Measurements from ENCODE around the gene ZCCHC14.

Gene ZCCHC14

DNA sequence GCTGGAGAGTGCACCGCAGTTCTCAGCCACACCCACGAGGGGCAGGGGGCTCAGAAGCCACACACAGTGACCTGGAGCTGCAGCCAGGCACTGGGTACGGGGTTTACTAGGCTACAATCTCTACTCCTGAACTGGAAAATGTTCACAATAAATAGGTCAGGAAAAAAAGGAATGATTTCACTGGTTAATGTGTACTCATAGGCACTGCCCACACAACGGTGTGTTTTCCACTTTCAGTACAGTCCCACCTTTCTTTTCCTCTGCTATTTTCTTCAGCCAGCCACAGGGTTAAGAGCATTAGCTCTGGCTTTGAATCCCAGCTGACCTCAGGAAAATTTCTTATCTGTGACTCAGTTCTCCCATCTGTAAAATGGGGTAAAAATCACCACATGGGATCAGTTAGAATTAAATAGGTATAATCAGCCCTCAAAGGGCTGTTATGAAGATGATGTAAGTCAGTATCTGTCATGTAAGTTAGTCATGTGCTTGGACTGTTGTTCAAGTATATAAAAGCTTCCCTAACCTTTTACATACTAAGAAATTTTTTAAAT, 35.7 kb downstream of the ZCCHC14 start:
- peak; percentile 77 for DNase-seq

DNA sequence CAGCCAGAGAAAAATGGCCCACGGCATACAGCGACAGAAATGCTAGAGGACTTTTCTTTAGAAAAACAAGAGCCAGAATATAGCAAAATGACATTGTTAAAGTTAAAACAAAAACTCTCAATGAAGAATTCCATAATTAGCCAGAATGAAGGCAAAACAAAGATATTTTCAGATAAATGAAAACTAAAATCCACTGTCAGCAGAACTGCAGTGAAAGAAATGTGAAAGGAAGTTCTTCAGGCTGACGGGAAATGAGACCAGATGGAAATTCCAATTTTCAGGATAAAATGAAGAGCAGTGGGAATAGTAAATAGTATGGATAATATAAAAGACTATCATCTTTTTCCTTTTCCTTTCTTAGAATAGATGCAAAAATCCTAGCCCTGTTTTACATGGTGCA, 38.4 kb downstream of the ZCCHC14 start:
- DNase-seq, result no peak

DNA sequence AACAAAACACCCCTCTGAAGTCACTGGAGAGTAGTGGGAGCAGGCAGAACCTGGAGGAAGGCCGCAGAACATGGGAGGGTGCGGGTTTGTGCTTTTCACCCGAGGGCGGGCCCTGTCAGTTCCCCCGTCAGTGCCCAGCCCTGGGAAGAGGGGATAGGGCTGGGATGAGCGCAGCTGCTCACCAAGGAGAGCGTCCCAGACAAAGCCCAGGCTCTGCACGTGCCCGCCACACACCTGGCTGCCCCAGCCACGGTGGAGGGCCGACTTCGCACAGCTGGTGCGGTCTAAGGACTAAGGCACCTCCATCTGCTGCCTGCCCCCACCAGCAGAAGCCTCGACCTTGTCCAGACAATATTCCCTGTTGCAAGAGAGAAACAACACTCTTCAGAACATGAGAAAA, 39.5 kb downstream of the ZCCHC14 start:
- no peak for DNase-seq

DNA sequence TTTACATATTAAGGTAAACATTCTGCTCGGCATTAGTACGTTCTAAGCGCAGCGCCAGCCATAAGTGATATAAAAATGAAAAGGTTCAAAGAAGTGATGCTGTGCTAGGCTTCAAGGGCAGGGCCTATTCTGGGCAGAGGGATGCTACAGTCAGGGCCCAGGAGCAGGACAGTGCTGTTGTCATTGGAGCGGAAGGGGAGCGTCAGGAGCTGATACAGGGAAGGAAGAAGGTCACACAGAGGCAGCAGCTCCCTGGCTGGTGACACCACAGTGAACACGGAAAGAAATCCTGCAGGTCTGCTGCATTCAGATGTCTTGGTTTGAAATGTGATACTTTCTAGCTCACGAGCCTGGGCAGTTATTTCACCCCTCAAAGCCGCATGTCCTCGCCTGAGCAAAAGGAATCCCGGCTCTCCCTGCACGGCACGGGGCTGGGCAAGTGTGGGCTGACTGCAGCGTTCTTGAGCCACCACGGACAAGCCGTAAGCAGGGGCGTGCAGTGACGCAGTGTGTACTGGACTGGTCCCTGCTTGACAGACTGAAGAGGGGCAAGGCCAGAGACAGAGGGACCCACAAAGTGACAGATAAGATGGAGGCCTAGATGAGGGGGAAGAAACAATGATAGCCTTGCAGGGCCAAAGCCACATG, 41.1 kb downstream of the ZCCHC14 start:
- DNase-seq, result no peak

DNA sequence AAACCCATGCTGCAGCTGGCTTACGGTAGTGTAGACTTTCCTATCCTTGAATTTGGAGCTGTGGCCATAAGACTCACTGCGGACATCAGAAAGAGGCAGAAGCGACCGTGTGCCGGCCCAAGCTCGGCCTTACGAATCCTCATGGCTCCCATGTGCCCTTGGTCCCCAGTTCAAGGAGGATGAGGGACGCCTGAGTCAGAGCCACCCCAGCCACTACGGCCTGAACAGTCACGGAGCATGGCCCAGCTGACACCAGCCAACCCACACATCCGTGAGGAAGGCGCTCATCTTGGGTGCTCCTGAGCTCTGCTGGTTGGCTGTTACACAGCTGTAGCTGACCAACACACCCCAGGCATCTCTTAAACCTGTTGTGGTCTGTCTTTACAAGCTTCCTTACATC, 44.0 kb downstream of the ZCCHC14 start:
- DNase-seq, result no peak

DNA sequence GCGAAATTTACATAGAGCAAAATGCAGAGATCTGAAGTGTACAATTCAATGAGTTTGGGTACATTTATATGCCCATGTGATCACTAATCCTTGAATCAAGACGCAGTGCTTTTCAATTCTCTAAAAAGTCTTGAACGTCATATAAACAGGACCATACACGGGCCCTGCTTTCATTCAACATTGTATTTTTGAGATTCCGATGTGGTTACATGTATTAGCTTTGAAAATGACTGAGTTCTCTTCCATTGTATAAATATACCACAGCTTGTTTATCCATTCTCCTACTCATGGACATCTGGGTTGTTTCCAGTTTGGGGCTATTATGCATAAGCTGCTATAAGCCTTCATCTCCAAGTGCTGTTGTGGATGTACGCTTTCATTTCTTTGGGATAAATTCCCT, 45.5 kb downstream of the ZCCHC14 start:
- DNase-seq, result peak; percentile 78

DNA sequence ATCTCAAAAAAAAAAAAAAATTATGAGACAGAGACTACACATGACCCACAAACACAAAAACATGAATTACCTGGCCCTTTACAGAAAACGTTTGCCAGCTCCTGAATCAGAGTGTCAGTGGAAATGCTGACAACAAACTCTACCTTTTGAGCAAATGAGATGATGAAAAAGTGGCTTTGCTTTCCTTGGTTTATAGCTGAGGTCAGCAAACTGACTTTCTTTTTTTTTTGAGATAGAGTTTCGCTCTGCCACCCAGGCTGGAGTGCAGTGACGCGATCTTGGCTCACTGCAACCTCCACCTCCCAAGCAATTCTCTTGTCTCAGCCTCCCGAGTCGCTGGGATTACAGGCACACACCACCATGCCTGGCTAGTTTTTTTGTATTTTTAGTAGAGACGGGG, 46.3 kb downstream of the ZCCHC14 start:
- DNase-seq, result no peak

DNA sequence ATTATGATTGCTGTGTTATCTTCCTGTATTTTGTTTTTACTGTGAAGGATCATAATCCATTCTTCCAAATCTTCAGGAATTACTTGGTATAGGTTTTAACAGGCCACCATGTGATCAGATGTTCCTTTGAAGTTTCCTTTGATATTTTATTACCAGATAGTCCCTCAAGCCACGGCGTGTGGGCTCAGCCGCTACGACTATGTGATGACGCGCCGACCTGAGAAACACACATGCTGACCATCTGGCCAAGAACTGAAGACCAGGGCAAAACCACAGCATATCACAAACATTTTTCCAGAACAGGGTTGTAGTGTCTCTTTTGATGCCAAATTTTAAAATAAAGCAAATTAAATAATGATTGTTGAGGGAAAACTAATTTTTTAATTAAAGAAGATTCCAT, 47.3 kb downstream of the ZCCHC14 start:
- peak; percentile 82 for DNase-seq

DNA sequence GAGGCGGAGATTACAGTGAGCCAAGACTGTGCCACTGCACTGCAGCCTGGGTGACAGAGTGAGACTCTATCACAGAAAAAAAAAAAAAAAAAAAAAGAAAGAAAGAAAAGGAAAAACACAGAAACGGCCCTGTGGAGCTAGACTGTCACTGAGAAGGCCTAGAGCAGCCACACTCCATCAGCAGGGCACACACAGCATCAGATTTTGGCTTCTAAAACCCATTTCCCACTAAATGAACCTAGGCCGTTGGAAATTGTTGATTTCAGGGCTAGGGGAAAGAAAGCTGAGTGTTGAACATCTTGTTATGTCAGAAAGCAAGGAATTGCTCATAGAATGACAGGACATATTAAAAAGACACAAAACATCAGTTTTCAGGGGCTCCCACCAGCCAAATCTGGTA, 48.9 kb downstream of the ZCCHC14 start:
- no peak for DNase-seq

DNA sequence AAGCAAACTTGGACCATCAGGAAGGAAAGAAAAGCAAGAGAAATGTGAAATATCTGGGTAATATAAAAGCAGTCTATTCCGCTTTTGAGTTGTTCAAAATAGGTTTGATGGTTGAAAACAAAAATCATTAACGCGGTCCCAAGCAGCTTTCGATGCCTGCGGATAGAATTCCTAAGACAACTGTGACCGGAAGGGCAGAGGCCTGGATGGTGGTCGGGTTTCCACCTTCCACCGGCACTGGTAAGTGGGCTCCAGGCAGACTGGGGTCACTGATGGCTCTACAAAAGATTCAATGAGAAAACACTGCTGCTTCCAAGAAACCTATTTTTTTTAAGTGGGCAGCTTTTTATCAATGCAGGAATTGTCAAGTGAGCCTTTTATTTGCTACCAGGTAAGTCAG, 49.8 kb downstream of the ZCCHC14 start:
- no peak for DNase-seq

DNA sequence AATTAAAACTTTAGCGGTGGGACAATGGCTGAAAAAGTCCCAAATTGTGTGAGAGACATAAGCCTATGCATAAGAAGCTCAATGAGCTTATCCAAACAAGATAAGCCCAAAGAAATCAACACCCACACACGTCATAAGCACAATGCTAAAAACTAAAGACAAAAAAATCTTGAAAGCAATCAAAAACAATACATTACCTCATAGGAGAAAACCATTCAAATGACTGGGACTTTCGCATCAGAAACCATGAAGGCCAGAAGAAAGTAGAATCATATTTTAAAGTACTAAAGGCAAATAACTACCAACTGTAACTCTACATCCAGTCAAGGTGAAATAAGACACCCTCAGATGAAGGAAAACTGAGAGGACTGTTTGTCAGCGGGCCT, 50.2 kb downstream of the ZCCHC14 start:
- no peak for DNase-seq

DNA sequence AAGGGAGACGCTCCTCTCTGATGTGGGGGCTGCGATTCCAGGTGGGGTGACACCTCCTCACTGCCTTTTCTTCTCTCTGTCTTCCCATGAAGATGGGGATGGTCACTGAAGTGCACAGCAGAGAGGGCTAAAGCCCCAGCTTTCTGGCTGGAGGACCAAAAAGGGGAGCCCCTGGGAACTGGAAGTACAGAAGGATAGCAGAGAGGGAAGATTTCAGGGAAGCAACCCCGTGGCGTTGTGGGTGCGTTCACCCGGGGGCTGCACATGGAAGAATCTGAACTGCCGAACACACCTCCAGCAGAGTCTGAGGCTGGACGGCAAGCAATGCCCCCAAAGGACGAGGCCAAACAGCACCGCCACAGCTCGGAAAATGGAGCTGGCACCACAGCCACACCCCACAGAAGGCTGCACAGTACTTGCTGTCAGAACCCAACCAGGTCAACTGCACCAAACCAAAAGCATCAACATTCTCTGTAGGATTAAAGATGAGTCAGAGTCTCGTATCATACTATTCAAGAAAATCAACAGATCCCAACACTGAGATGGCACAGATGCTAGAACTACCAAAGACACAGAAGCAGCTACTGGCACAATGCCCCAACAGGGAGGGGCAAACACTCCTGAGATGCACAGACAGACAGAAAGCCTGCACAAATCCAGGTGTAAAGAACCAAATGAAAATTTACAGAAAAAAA, 50.8 kb downstream of the ZCCHC14 start:
- DNase-seq, result no peak

DNA sequence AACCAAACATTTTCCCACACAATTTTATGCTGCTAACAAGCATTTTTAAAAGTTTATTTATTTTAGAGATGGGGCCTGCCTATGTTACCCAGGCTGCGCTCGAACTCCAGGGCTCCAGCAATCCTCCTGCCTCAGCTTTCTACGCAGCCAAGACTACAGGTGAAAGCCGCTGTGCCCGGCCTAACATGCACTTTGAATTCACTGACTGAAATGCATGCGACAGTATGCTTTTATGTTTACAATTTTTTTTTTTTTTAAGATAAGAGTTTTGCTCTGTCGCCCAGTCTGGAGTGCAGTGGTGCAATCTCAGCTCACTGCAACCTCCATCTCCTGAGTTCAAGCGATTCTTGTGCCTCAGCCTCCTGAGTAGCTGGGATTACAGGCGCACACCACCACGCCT, 52.9 kb downstream of the ZCCHC14 start:
- no peak for DNase-seq

DNA sequence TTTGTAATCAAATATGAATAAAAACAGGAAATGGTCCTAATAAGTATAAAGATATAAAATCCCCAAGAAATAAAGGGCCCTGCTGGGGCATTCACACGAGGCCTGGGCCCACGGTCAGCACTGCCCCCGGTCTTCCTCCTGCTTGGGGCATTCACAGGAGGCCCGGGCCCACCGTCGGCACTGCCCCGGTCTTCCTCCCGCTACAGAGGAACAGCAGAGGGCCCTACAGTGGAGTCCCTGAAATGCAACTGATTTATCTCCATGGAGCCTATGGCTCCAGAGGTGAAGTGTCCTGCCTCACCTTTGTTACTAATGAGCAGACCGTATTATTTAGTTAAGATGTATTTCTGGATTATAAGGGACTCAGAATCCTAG, 54.2 kb downstream of the ZCCHC14 start:
- DNase-seq, result no peak

DNA sequence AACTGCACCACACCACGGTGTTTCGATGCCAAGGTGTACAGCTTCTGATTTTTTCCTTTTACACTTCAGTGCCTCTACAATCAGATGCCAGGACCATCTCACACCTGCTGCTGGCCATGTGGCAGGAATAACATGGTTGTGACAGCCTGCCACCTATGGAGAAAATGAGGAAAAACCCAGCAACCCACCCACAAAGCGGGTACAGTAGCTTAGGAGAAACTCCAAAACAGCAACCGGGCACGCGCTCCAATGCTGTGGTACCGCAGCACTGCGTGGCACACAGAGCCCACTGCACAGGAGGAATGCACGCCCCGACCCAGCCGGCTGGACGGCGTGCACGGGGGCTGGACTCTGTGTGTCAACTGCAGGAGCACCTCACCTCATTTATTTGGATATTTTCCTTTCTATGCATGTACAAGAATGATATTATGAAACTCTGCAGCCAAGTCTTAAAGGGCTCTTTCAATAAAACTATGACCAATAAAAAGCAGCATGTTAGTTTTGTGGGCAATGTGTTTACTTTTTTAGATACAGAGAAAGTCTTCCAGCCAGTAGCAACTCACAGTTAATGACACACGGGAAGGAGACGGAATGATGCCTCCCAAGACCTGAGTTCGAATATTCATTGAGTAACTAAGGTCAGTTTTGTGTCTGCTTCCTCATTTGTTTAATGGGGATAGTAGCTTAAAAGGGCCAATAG, 54.8 kb downstream of the ZCCHC14 start:
- no peak for DNase-seq

DNA sequence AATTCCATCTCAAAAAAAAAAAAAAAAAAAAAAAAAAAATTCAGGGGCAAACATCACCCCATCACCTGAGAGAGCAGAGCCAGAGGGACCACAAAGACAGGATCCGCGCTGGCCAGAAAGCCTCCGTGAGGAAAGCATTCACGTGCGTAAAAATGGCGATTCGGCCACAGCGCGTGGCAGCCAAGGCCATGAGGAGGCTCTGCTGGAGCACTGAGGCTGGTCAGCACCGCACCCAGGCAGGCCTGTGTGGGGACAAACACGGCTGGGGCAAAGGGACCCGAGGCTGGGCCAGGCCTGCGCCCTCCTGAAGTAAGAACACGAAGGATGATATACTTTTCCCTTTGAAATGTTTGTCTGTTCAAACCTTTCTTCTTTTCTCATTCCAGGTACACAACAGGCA, 55.5 kb downstream of the ZCCHC14 start:
- DNase-seq, result no peak

DNA sequence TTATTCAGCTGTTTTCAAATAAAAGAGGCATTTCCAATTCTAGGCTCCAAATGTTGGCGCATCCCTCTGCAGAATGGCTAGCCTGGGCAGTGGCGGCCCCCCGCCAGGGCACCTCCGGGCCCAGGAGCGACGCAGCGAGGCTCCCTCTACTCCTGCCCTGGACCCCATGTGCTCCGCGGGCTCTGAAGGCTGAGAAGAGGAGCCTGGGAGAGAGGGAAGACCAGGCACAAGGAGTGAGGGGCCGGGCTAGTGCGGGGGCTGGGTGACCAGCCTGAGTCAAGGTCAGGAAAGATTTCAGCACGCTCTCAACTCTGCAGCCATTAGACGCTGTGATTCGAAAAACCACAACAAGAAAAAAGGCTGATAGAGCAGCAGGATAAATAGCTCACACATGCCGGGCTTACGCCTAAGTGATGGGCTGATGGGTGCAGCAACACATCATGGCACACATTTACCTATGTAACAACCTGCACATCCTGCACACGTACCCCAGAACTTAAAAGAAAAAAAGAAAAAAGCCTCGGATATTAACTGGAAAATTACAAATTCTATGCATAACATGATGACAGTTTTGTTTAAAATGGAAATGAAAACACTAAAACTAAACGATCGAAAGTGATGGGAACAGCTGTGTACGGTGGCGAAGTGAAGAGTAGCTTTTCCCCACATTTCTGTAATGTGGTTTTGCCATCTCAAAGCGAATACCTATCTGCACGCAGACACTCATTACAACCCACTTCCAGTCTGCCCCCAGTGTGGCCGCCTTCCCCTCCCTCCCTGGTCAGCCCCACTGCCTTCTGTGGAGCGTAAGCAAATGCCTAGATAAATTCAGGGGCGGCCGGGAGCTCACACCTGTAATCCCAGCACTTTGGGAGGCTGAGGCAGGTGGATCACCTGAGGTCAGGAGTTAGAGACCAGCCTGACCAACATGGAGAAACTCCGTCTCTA, 56.3 kb downstream of the ZCCHC14 start:
- peak; percentile 46 for DNase-seq

DNA sequence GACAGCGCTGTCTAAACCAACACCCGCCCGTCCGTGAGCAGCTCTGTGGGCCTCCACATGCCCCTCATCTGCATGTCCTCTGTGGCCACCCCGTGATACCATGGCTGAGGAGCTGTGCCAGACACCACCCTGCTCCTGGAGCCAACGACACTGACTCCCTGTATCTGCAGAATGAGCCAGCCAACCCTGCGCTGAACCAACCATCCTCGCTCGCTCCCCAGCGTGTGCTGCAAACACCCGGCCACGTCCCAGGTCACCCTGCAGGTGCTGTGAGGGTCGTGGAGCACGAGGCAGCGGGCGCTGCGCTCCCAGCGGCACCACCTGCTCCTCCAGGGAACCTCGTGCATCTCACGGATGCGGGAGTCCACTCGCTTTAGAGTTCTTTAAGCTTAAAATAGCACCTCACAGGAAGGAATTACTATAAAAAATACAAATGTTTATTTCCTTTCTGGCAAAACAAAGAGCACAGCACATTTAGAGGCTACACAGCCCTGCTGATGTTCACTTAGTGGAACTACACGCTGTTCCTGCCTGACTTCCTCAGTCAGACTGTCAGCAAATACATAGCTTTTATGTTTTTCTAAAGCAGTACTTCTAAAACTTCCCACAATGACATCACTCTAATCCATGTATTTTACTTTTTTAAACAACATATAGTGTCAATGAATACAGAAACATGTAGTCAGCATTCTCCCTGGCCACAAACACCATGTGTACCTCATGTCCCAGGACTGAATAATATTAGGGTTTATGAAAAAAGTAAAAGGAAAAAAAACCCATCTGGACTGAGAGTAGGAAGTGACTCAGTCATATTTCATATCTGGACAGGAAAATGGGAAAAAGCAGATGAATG, 57.2 kb downstream of the ZCCHC14 start:
- peak; percentile 88 for DNase-seq

DNA sequence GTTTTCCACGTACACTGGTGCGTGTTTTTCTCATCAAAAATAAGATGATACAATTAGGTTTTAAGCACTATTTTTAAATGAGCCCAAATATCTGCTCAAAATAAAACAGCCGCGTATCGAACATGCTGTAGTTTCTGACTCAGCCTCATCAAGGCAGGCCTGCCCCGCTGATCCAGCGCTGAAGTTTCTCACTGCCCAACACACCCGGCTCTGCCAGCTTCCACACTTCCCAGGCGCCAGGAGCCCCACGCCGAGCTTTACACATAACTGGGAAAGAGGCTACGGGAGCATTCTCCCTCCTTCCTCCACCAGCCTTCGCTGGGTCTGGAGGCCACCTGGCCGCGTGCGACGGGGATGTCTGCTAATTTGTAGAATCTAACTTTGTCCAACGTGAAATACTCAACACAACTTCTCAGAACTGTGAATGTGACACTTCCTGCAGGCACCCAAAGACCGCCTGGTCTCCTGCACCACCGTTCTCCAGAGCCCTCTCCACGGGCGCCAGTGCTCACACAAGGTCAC, 58.6 kb downstream of the ZCCHC14 start:
- DNase-seq, result peak; percentile 31

DNA sequence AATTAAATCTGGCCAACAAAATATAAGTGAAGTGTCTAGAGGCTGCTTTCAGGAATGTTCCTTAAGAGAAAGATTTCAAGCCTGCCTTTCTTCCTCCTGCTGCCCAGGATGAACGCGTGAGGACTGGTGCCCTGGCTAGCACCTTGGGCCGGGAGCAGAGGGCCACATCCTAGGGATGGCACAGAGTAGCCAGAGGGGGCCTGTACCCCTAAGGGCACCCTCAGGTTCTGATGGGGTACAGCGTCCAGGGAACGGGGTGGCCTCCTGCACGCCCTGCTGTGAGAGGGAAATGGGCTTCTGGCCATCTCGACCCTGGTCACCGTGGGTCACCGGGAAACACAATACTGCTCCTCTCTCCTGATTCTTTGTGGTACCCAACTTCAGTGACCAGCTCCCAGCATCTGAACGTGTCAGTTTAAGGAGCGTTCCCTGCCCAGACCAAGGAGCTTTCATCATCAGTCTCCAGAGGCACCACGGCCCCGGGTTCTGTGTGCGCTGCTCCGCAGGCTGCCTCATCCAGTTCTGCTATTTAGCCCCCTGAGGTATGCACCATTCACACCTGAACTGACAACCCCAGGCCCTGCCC, 60.4 kb downstream of the ZCCHC14 start:
- no peak for DNase-seq

DNA sequence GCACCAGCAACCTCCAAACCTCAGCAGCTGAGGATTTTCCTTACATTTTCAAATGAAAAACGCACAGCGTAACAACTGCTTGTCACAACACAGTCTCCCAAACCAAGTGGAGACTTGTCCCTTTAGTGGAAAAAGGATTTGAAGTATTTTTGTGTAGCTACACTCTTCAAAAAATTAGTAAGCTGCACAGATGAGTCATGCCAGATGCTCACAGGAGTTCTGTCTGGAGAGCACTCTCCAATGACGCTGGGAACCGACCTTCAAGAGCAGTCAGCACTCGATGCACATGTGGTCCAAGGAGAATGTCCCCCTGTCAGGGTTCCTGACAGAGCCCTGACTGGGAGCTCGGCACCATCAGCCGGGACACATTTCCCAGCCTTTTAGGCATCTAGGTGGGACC, 60.9 kb downstream of the ZCCHC14 start:
- peak; percentile 79 for DNase-seq
